Measurements from ENCODE around the gene CLASRP.
A peak's percentile ranks its signal among the peaks of the same experiment; 100 is the strongest.

DNA sequence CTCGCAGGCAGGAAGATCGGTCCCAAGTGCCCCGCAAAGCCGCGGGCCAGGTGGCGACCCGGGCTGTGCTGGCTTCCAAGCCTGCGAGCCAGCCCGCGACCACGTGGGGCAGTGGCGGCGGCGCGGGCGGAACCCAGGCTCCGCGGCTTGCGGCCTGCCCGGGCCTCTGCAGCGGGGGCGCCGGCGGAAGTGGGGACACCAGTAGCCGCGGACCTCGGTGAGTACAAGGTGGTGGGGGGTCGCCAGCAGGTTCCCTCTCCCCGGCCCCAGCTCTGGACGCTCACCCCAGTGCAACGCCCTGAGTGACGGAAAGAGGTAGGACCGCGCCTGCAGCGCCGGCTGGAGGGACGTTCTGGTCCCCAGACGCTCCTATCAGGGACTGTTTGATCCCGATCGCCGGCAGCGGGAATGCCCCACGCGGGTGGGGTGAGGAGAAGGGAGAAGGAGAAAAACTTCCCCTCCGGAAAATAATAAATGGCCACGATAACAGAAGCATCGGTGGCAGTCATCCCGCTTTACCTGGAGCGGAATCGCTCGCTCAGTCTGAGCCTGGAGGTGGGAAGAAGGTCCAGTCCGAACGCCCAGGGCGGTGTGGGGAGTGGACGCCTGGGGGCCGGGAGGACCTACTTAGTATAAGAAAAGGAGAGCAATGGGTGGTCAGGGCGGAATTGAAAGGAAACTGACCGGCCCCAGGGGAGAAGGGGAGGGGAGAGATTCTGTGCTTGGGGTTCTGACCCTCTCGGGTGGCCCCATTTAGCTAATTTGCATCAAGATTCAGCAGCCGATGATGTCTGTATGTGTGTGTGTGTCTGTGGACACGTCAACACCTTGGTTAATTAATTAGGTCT is 40.4 kb downstream of the CLASRP start, which contains the start of gene GEMIN7:
- TF ChIP-seq, protein P1, sequence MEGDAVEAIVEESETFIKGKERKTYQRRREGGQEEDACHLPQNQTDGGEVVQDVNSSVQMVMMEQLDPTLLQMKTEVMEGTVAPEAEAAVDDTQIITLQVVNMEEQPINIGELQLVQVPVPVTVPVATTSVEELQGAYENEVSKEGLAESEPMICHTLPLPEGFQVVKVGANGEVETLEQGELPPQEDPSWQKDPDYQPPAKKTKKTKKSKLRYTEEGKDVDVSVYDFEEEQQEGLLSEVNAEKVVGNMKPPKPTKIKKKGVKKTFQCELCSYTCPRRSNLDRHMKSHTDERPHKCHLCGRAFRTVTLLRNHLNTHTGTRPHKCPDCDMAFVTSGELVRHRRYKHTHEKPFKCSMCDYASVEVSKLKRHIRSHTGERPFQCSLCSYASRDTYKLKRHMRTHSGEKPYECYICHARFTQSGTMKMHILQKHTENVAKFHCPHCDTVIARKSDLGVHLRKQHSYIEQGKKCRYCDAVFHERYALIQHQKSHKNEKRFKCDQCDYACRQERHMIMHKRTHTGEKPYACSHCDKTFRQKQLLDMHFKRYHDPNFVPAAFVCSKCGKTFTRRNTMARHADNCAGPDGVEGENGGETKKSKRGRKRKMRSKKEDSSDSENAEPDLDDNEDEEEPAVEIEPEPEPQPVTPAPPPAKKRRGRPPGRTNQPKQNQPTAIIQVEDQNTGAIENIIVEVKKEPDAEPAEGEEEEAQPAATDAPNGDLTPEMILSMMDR (IDR thresholded peaks at IDR 0.05; ENCODE audit: insufficient read depth, low read length) = no peak
- peak; percentile 98 for TF ChIP-seq GABPA (IDR thresholded peaks at IDR 0.05; ENCODE audit: low read depth)

All from HL-60 (cell line).